ENCODE measurements around the gene CFP. TPM values are rescaled to one million over a fixed set of nuclear protein-coding genes. Genes with fewer than 3 reads are reported as not detected.

CFP gene
- total RNA-seq, 1 experiment from 2014 or later = 0.11 TPM

DNA sequence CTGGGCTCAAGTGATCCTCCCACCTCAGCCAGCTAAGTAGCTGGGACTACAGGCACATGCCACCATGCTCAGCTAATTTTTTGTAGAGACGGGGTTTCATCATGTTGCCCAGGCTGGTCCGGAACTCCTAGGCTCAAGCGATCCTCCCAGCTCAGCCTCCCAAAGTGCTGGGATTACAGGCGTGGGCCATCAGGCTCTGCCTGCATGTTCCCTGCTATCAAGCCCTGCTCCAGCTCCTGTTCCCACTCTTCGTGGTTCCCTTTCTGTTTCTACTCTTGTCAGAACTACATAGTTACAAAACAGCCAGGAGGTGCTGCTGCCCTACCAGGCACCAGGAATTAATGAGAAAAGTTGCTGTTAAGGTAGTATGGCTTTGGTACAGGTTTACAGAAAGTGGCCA lies 38.7 kb downstream of the CFP start:
- no peak for DNase-seq
- no peak overlapping the region for H3K4me2 ChIP-seq (ENCODE audit: low read depth, low read length, poor library complexity, severe bottlenecking)
- H3K79me2 ChIP-seq (ENCODE audit: low read length) = no peaks in the 10 kb centered on the region
- H2AFZ ChIP-seq (ENCODE audit: low read length) = no peak overlapping the region
- H3K9ac ChIP-seq (ENCODE audit: low read length) = no peak overlapping the region
- H3K4me3 ChIP-seq (ENCODE audit: low read length) = no peak overlapping the region
- no peaks in the 10 kb centered on the region for H3K4me1 ChIP-seq (ENCODE audit: low read length)
- no peaks in the 10 kb centered on the region for H3K36me3 ChIP-seq (ENCODE audit: insufficient read depth, low read length)
- no peaks in the 10 kb centered on the region for H4K20me1 ChIP-seq (ENCODE audit: insufficient read depth, low read depth, low read length)
- no peak overlapping the region for H3K27ac ChIP-seq (ENCODE audit: low read length)
- H3K9me3 ChIP-seq (ENCODE audit: low read length) = no peaks in the 10 kb centered on the region
- no peaks in the 10 kb centered on the region for H3K27me3 ChIP-seq (ENCODE audit: low read length)
- H3K9me2 ChIP-seq (replicated peaks; ENCODE audit: insufficient read depth, low read length) = no peaks in the 10 kb centered on the region

DNA sequence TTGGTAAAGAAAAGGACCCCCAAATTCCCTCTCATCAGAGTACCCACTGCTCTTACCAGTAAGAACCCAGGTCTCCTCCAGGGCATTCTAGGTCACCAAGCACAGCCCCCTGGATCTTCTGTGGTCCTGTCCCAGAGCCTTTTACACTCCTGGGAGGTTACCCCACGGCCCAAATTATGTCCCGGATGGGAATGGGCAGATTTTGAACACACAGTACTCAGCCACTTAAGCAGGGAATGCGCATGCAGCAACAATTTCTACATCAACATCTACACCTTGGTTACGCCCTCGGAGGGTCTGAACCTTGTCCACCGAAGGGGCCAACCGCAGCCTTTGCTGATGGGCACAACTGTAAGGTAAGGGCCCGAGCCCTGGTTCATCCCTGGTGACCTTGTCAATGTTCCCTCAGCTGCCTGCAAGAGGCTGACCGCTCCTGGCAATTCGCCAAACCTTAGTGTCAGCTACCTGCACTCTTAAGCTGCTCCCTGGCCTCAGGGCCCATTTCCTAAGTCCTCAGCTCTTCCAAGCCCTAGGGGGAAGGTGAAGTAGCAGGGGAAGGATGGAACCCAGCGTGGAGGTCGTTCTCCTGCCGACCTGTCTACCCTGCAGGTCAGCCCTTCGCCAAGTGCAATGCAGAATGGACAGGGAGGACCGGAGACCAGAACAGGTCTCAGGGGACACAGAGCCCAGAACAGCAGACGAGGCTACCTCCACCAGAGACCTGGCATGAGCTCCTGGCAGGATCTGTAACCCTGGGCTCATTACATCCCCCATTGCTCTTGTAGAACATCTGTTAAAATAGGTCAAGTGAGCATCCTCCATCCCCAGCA lies 41.6 kb downstream of the CFP start:
- H3K4me3 ChIP-seq (ENCODE audit: low read length) = no peak overlapping the region
- no peaks in the 10 kb centered on the region for H3K9me3 ChIP-seq (ENCODE audit: low read length)
- H3K36me3 ChIP-seq (ENCODE audit: insufficient read depth, low read length) = no peaks in the 10 kb centered on the region
- H3K4me1 ChIP-seq (ENCODE audit: low read length) = no peaks in the 10 kb centered on the region
- H2AFZ ChIP-seq (ENCODE audit: low read length) = no peak overlapping the region
- no peak overlapping the region for H3K4me2 ChIP-seq (ENCODE audit: low read depth, low read length, poor library complexity, severe bottlenecking)
- H3K79me2 ChIP-seq (ENCODE audit: low read length) = no peaks in the 10 kb centered on the region
- H3K27ac ChIP-seq (ENCODE audit: low read length) = no peak overlapping the region
- H3K27me3 ChIP-seq (ENCODE audit: low read length) = no peaks in the 10 kb centered on the region
- H4K20me1 ChIP-seq (ENCODE audit: insufficient read depth, low read depth, low read length) = no peaks in the 10 kb centered on the region
- DNase-seq = no peak
- no peak overlapping the region for H3K9ac ChIP-seq (ENCODE audit: low read length)
- H3K9me2 ChIP-seq (replicated peaks; ENCODE audit: insufficient read depth, low read length) = no peaks in the 10 kb centered on the region

DNA sequence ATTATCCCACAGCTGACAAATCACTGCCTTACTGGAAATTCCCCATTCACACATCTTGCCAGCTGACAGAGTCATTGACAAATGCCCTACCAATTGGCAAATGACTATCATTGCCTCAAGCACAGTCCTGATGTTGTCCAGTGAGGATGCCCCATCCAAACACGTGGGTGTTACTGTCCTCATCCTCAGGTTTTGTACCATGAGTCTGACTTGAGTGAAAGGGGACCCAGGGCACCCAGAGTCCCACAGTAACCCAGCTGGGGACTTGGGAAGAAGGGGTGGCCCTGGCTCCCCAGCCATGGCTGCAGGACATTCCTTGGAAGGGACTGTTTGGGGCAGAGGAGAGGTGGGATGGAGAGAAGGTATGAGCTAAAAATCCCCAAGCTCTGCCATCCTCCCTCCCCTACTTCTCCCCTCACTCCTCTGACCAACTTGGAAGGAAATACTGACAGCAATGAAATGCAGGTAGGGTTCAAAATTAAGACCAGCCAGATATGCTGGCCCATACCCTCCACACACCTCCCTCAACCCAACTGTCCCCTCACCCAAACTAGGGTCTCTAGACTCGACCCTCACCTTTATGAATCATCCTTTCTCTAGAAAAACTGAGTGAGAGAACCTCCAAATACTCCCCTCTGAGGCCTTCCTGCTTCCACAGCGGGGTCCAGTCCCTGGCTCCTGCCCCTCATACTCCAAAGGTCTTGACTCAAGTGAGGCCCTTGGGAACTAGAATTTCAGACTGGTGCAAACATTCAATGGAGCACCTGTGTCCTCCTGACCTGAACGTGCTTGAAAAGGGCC lies 42.4 kb downstream of the CFP start:
- Histone ChIP-seq H3K27me3 (ENCODE audit: low read length) (no peaks in the 10 kb centered on the region), H3K9me2 (replicated peaks; ENCODE audit: insufficient read depth, low read length) (no peaks in the 10 kb centered on the region), H4K20me1 (ENCODE audit: insufficient read depth, low read depth, low read length) (no peaks in the 10 kb centered on the region), H3K9ac (ENCODE audit: low read length) (no peak overlapping the region), H3K79me2 (ENCODE audit: low read length) (no peaks in the 10 kb centered on the region), H3K4me1 (ENCODE audit: low read length) (no peaks in the 10 kb centered on the region), H2AFZ (ENCODE audit: low read length) (no peak overlapping the region), H3K4me3 (ENCODE audit: low read length) (no peak overlapping the region), H3K36me3 (ENCODE audit: insufficient read depth, low read length) (no peaks in the 10 kb centered on the region), H3K4me2 (ENCODE audit: low read depth, low read length, poor library complexity, severe bottlenecking) (no peak overlapping the region), H3K9me3 (ENCODE audit: low read length) (no peaks in the 10 kb centered on the region), H3K27ac (ENCODE audit: low read length) (no peak overlapping the region)
- DNase-seq = no peak

DNA sequence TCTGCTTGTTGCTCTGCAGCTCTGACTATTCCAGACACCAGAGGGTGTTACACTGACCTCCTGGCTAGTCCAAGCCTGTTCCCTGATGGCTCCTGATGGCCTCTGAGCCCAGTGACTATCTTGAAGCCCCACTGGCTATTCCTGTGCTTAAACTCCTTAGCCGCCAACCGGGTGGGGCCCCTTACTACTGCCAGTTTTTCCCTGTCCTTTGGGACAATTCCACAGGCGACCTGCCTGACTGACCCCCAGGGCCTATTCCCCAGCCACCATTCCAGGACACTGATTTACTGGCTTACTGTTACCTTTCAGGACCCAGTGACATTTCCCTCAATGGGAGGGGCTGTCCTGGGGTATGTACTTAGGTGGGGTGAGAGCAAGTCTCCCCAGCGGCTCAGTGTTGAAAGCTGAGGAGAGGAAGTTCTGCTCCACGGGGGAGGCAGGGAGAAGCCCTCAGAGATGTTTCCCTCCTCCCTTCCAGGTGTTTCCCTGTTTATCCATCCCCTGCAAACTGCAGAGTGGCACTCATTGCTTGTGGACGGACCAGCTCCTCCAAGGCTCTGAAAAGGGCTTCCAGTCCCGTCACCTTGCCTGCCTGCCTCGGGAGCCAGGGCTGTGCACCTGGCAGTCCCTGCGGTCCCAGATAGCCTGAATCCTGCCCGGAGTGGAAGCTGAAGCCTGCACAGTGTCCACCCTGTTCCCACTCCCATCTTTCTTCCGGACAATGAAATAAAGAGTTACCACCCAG lies 43.5 kb downstream of the CFP start:
- no peaks in the 10 kb centered on the region for H4K20me1 ChIP-seq (ENCODE audit: insufficient read depth, low read depth, low read length)
- no peaks in the 10 kb centered on the region for H3K79me2 ChIP-seq (ENCODE audit: low read length)
- H3K9ac ChIP-seq (ENCODE audit: low read length) = no peak overlapping the region
- H3K4me1 ChIP-seq (ENCODE audit: low read length) = no peaks in the 10 kb centered on the region
- H3K4me3 ChIP-seq (ENCODE audit: low read length) = no peak overlapping the region
- no peaks in the 10 kb centered on the region for H3K9me3 ChIP-seq (ENCODE audit: low read length)
- no peak overlapping the region for H3K4me2 ChIP-seq (ENCODE audit: low read depth, low read length, poor library complexity, severe bottlenecking)
- H3K27me3 ChIP-seq (ENCODE audit: low read length) = no peaks in the 10 kb centered on the region
- H3K9me2 ChIP-seq (replicated peaks; ENCODE audit: insufficient read depth, low read length) = no peaks in the 10 kb centered on the region
- no peak overlapping the region for H2AFZ ChIP-seq (ENCODE audit: low read length)
- H3K27ac ChIP-seq (ENCODE audit: low read length) = no peak overlapping the region
- no peaks in the 10 kb centered on the region for H3K36me3 ChIP-seq (ENCODE audit: insufficient read depth, low read length)
- DNase-seq = no peak

DNA sequence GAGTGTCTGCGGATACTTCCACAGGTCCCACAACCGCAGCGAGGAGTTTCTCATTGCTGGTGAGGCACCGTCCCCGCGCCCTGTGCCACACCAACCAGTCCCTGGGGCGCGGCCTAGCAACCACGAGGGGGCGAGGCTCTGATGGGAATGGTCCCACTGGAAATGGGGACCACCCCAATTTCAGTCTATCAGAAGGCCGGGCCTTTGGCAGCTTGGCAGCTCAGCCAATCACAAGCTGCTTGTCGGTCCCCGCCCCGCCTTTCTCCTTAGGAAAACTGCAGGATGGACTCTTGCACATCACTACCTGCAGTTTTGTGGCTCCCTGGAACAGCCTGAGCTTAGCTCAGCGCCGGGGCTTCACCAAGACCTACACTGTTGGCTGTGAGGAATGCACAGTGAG lies 44.5 kb downstream of the CFP start:
- Histone ChIP-seq H3K4me3 (ENCODE audit: low read length) (no peak overlapping the region), H3K9me3 (ENCODE audit: low read length) (no peaks in the 10 kb centered on the region), H2AFZ (ENCODE audit: low read length) (no peak overlapping the region), H4K20me1 (ENCODE audit: insufficient read depth, low read depth, low read length) (no peaks in the 10 kb centered on the region), H3K4me1 (ENCODE audit: low read length) (no peaks in the 10 kb centered on the region), H3K27ac (ENCODE audit: low read length) (no peak overlapping the region), H3K36me3 (ENCODE audit: insufficient read depth, low read length) (no peaks in the 10 kb centered on the region), H3K9ac (ENCODE audit: low read length) (no peak overlapping the region), H3K4me2 (ENCODE audit: low read depth, low read length, poor library complexity, severe bottlenecking) (no peak overlapping the region), H3K27me3 (ENCODE audit: low read length) (no peaks in the 10 kb centered on the region), H3K79me2 (ENCODE audit: low read length) (no peaks in the 10 kb centered on the region), H3K9me2 (replicated peaks; ENCODE audit: insufficient read depth, low read length) (no peaks in the 10 kb centered on the region)
- DNase-seq = no peak

DNA sequence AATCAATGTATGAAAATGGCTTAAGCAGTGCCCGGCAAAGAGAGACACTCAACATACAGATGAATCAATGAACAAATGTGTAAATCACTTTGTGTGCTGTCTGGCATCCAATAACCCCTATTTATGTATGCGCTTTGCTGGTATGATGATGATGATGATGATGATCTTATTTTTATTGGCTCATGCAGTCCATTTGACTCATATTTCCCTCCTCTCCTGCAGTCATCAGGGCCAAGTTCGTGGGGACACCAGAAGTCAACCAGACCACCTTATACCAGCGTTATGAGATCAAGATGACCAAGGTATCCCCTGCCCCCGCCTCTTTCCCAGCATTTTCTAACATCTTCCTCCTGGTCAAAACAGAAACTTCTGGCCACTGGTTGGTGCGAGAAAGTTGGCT lies 45.0 kb downstream of the CFP start:
- H3K36me3 ChIP-seq (ENCODE audit: insufficient read depth, low read length) = no peaks in the 10 kb centered on the region
- H3K4me2 ChIP-seq (ENCODE audit: low read depth, low read length, poor library complexity, severe bottlenecking) = no peak overlapping the region
- H4K20me1 ChIP-seq (ENCODE audit: insufficient read depth, low read depth, low read length) = no peaks in the 10 kb centered on the region
- H3K9ac ChIP-seq (ENCODE audit: low read length) = no peak overlapping the region
- H3K27ac ChIP-seq (ENCODE audit: low read length) = no peak overlapping the region
- no peaks in the 10 kb centered on the region for H3K4me1 ChIP-seq (ENCODE audit: low read length)
- H3K27me3 ChIP-seq (ENCODE audit: low read length) = no peaks in the 10 kb centered on the region
- H2AFZ ChIP-seq (ENCODE audit: low read length) = no peak overlapping the region
- H3K79me2 ChIP-seq (ENCODE audit: low read length) = no peaks in the 10 kb centered on the region
- H3K9me3 ChIP-seq (ENCODE audit: low read length) = no peaks in the 10 kb centered on the region
- H3K9me2 ChIP-seq (replicated peaks; ENCODE audit: insufficient read depth, low read length) = no peaks in the 10 kb centered on the region
- no peak for DNase-seq
- H3K4me3 ChIP-seq (ENCODE audit: low read length) = no peak overlapping the region

DNA sequence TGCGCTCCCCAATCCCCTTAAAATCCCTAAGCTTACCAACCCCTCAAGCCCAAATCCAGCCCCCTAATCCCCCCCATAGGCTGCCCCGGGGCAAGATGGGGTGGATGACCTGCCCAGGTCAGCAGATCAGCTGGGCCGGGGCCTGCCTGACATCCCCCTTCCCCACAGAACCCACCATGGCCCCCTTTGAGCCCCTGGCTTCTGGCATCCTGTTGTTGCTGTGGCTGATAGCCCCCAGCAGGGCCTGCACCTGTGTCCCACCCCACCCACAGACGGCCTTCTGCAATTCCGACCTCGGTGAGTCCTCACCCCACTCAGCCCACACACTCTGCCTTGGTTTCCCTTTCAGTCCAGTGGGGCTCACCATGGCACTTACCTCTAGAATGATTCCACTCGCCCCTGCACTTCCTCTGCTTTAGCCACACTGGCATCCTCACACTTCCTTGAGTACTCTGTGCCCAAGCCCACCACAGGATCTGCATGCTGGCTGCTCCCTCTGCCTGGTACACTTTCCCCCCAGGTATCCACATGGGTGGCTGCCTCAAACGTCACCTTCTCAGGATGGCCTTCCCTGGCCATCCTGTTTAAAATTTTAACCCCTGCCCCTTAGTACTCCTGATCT lies 46.4 kb downstream of the CFP start:
- Histone ChIP-seq H3K4me3 (ENCODE audit: low read length) (no peak overlapping the region), H3K9me2 (replicated peaks; ENCODE audit: insufficient read depth, low read length) (no peaks in the 10 kb centered on the region), H3K9ac (ENCODE audit: low read length) (no peak overlapping the region), H3K27me3 (ENCODE audit: low read length) (no peaks in the 10 kb centered on the region), H3K4me2 (ENCODE audit: low read depth, low read length, poor library complexity, severe bottlenecking) (no peak overlapping the region), H4K20me1 (ENCODE audit: insufficient read depth, low read depth, low read length) (no peaks in the 10 kb centered on the region), H3K36me3 (ENCODE audit: insufficient read depth, low read length) (no peaks in the 10 kb centered on the region), H3K9me3 (ENCODE audit: low read length) (no peaks in the 10 kb centered on the region), H3K4me1 (ENCODE audit: low read length) (no peaks in the 10 kb centered on the region), H3K79me2 (ENCODE audit: low read length) (no peaks in the 10 kb centered on the region), H2AFZ (ENCODE audit: low read length) (no peak overlapping the region), H3K27ac (ENCODE audit: low read length) (no peak overlapping the region)
- DNase-seq = no peak

Measured in Karpas-422 (cell line).